Large intestine (tissue), 3 donors: Measurements from ENCODE around the gene TTC28. TPM values are rescaled to one million over a fixed set of nuclear protein-coding genes. Genes with fewer than 3 reads are reported as not detected.

Experiments used
- DNase-seq, 2 donors: peaks; one replicate each; pipeline versions ENCODE4 v3.0.0 to v3.0.0-alpha.2; 2013
- H3K27ac ChIP-seq: one replicate; pipeline ENCODE4 v1.5.1; 2013; ENCODE audit warnings: low read length
- H3K27me3 ChIP-seq: 2 replicates; pipeline ENCODE4 v1.6.1; 2013; ENCODE audit warnings: low read length; ENCODE audit not compliant: control insufficient read depth, insufficient read depth
- H3K36me3 ChIP-seq: 2 replicates; pipeline ENCODE4 v1.6.1; 2013; ENCODE audit warnings: low read length; ENCODE audit not compliant: control insufficient read depth, insufficient read depth
- H3K4me1 ChIP-seq: one replicate; pipeline ENCODE4 v1.6.1; 2013; ENCODE audit warnings: low read length; ENCODE audit not compliant: control insufficient read depth, insufficient read depth
- H3K4me3 ChIP-seq: one replicate; pipeline ENCODE4 v1.5.1; 2013; ENCODE audit warnings: low read length
- H3K9me3 ChIP-seq: one replicate; pipeline ENCODE4 v1.6.1; 2013; ENCODE audit warnings: mild to moderate bottlenecking, low read depth, low read length, moderate library complexity; ENCODE audit not compliant: control insufficient read depth
- WGBS: methylation state at CpG from one replicate; pipeline ENCODE4 v1.1.5; 2013; ENCODE audit warnings: low lambda C conversion rate; ENCODE audit not compliant: insufficient coverage; 5-methylcytosine and 5-hydroxymethylcytosine counted together
- polyA plus RNA-seq: library from polyadenylated mRNA; unstranded; fragments of 120-200 nt; gene quantifications from one replicate; pipeline ENCODE4 v1.2.1, GENCODE V29; 2013

The TTC28 gene
- polyA plus RNA-seq, 1 donor: 25.5 TPM

DNA sequence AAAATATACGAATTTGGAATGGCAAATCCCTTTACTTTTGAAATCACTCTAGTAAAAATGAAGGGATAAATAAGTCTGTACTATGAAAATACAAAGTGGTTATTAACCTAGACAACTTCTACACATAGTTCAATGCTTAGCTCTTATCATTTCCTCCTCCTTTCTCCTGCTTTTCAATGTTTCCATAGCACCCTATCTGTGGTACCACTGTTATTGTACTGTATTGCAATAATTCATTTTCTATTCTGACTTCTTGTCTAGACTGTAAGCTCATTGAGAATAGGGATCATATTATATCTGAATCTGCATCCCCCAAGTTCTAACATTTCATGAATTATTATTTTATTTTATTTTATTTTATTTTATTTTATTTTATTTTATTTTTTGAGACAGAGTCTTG lies 251.4 kb downstream of the TTC28 start:
- H3K4me3 ChIP-seq: no peak overlapping the region
- no peak overlapping the region for H3K27ac ChIP-seq
- H3K27me3 ChIP-seq: no peaks in the 10 kb centered on the region
- no peaks in the 10 kb centered on the region for H3K36me3 ChIP-seq
- DNase-seq: no peak
- no peaks in the 10 kb centered on the region for H3K9me3 ChIP-seq
- no peaks in the 10 kb centered on the region for H3K4me1 ChIP-seq
- 100% methylated on average over 1 of the region's 1 CpG for WGBS

GRCh38 chr22:28426346-28427132 lies 253.1 kb downstream of the TTC28 start:
- Histone ChIP-seq H3K9me3 (no peaks in the 10 kb centered on the region), H3K36me3 (no peaks in the 10 kb centered on the region), H3K27ac (no peak overlapping the region), H3K4me1 (no peaks in the 10 kb centered on the region), H3K4me3 (no peak overlapping the region), H3K27me3 (no peaks in the 10 kb centered on the region)
- WGBS: 17% methylated on average over 1 of the region's 3 CpGs
- DNase-seq: no peak

- Histone ChIP-seq H3K4me1 (no peaks in the 10 kb centered on the region), H3K27ac (no peak overlapping the region), H3K4me3 (no peak overlapping the region), H3K36me3 (no peaks in the 10 kb centered on the region), H3K9me3 (no peaks in the 10 kb centered on the region), H3K27me3 (no peaks in the 10 kb centered on the region)
- WGBS: no CpG with 5 or more reads among the region's 2 CpGs
- no peak for DNase-seq
Observed at GRCh38 chr22:28425211-28425610, 254.4 kb downstream of the TTC28 start.

DNA sequence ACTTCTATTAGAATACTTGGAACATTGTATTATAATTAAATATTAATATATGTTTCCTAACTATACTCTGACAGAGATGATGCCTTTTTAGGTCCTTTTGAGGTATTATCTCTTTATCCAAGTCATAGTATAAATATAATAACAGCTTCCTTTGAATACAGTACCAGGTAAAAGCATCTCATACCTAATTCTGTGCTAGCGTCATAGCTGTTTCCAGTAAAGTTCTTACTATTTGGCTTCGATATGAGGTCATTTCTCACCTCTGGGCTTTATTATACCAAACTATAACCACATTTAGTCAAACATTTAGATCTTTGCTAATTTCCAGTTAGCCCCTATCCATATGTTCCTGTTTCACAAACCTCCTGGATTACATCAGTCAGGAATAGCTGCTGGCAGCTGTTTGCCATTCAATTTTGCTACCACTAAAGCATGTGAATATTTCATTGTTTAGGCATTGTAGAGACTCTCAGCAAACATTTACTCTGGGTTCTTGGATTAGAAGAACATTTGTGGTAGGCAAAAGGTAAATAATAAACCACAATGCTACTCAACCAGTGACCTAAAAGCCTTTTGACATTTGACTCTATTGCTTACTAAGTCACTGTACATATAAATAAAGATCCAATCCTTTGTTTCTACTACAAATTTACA lies 255.1 kb downstream of the TTC28 start:
- H3K4me1 ChIP-seq: no peaks in the 10 kb centered on the region
- no peaks in the 10 kb centered on the region for H3K27me3 ChIP-seq
- H3K4me3 ChIP-seq: no peak overlapping the region
- no peak overlapping the region for H3K27ac ChIP-seq
- 92% methylated on average over 2 of the region's 2 CpGs for WGBS
- H3K36me3 ChIP-seq: no peaks in the 10 kb centered on the region
- no peaks in the 10 kb centered on the region for H3K9me3 ChIP-seq
- DNase-seq: no peak

GRCh38 chr22:28419919-28420318 lies 259.7 kb downstream of the TTC28 start:
- Histone ChIP-seq H3K27me3 (no peaks in the 10 kb centered on the region), H3K27ac (no peak overlapping the region), H3K4me3 (no peak overlapping the region), H3K4me1 (no peaks in the 10 kb centered on the region), H3K9me3 (no peaks in the 10 kb centered on the region), H3K36me3 (no peaks in the 10 kb centered on the region)
- WGBS: 73% methylated on average over 2 of the region's 2 CpGs
- no peak for DNase-seq

- no peak overlapping the region for H3K27ac ChIP-seq
- H3K4me1 ChIP-seq: no peaks in the 10 kb centered on the region
- no peak overlapping the region for H3K4me3 ChIP-seq
- H3K27me3 ChIP-seq: no peaks in the 10 kb centered on the region
- H3K9me3 ChIP-seq: no peaks in the 10 kb centered on the region
- no CpG with 5 or more reads among the region's 1 CpG for WGBS
- no peak for DNase-seq
- no peaks in the 10 kb centered on the region for H3K36me3 ChIP-seq
Observed at GRCh38 chr22:28418008-28418407, 261.6 kb downstream of the TTC28 start.

DNA sequence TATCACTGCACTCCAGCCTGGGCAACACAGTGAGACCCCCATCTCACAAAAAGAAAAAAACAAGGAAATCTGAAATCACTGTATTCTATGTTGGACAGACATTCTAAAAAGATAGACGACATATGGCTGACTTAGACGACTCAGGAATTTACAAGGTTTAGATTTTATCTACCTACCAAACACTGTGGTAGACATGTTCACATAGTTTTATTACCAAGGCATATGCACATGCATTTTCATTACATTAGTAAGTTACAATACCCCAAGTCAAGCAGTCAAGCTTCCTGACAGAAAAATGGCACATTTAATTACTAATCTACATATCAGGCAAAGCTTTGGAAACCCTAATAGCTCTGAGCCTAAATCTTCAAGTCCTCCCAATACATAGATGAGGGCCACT lies 262.2 kb downstream of the TTC28 start:
- Histone ChIP-seq H3K4me3 (no peak overlapping the region), H3K27me3 (no peaks in the 10 kb centered on the region), H3K4me1 (no peaks in the 10 kb centered on the region), H3K36me3 (no peaks in the 10 kb centered on the region), H3K27ac (no peak overlapping the region), H3K9me3 (no peaks in the 10 kb centered on the region)
- DNase-seq: no peak
- WGBS: no CpG with 5 or more reads among the region's 2 CpGs

DNA sequence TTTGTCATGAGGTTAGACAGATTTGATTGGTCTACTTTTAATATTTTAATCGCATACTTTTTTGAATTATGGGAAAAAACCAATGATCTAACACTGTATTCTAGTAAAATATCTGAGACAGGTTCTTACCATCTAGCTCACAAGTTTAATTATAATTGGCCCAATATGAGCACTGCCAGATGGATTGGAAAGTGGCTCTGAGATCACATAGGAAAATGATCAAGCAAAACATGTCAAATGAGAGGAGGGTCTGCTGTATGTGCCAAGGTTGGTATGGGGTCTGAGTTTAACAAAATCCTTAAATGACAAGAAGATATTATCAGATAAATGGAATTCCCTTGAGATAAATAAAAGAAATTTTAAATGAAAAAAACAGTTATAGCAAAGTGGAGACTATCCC lies 264.7 kb downstream of the TTC28 start:
- WGBS: 100% methylated on average over 1 of the region's 1 CpG

DNA sequence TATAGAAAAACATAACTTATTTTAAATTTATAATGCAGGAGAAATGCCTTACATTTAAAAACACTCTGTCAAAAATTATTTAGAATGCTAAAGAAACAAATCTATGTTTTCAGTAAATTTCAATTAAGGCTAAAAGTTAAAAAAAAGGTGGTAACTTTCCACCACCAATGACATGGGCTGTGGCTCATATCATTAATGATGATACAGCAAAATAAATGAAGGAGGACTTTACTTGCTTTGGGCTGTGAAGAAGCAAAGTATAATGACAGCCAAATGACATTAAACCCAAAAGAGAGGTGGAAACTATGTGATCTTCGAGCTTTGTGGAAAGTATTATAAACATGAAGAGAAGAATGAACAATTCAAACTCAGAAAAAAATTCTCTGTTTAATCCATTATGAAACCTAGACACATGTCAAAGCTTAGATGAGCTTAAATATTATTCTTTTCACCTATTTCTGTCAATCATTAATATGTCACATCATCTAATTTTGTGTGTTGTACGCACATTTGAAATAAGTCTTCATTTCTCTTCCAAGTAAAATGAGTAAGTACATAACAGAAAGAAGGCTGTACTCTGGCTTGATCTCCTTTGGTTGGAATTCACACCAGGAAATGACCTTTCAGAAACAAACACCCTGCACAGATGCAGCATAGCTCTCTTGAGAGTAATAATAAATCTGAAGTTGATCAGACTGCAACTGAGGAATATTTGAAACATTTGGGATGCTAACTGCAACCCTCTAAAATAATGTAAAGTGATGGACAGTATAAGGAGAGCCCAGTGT lies 265.8 kb downstream of the TTC28 start:
- H3K4me3 ChIP-seq: no peak overlapping the region
- no peaks in the 10 kb centered on the region for H3K36me3 ChIP-seq
- H3K9me3 ChIP-seq: no peaks in the 10 kb centered on the region
- WGBS: 82% methylated on average over 2 of the region's 2 CpGs
- H3K27ac ChIP-seq: no peak overlapping the region
- H3K4me1 ChIP-seq: no peaks in the 10 kb centered on the region
- H3K27me3 ChIP-seq: no peaks in the 10 kb centered on the region
- DNase-seq: no peak

More for the DNA sequence above, 264.7 kb downstream of the TTC28 start:
- Histone ChIP-seq H3K4me1 (no peaks in the 10 kb centered on the region), H3K27me3 (no peaks in the 10 kb centered on the region), H3K27ac (no peak overlapping the region), H3K36me3 (no peaks in the 10 kb centered on the region), H3K4me3 (no peak overlapping the region), H3K9me3 (no peaks in the 10 kb centered on the region)
- no peak for DNase-seq

- no peaks in the 10 kb centered on the region for H3K9me3 ChIP-seq
- WGBS: no CpG with 5 or more reads among the region's 2 CpGs
Observed at GRCh38 chr22:28412109-28412508, 267.5 kb downstream of the TTC28 start.

More at GRCh38 chr22:28412109-28412508, 267.5 kb downstream of the TTC28 start:
- Histone ChIP-seq H3K27me3 (no peaks in the 10 kb centered on the region), H3K27ac (no peak overlapping the region), H3K36me3 (no peaks in the 10 kb centered on the region), H3K4me3 (no peak overlapping the region), H3K4me1 (no peaks in the 10 kb centered on the region)
- no peak for DNase-seq
